ENCODE results near the gene TRAPPC14. TPM values are rescaled to one million over a fixed set of nuclear protein-coding genes. Genes with fewer than 3 reads are reported as not detected.

TRAPPC14 gene
- total RNA-seq, 1 donor from 2014 or later = 12.7 TPM

- DNase-seq (ENCODE audit: low read depth) = peak; percentile 97
Measured at GRCh38 chr7:100126931-100127865, 31.3 kb downstream of the TRAPPC14 start, which contains the start of gene MBLAC1. MBLAC1 (plus strand) TSS chr7:100126967; CDS start chr7:100127396, 429 bp downstream.

DNA sequence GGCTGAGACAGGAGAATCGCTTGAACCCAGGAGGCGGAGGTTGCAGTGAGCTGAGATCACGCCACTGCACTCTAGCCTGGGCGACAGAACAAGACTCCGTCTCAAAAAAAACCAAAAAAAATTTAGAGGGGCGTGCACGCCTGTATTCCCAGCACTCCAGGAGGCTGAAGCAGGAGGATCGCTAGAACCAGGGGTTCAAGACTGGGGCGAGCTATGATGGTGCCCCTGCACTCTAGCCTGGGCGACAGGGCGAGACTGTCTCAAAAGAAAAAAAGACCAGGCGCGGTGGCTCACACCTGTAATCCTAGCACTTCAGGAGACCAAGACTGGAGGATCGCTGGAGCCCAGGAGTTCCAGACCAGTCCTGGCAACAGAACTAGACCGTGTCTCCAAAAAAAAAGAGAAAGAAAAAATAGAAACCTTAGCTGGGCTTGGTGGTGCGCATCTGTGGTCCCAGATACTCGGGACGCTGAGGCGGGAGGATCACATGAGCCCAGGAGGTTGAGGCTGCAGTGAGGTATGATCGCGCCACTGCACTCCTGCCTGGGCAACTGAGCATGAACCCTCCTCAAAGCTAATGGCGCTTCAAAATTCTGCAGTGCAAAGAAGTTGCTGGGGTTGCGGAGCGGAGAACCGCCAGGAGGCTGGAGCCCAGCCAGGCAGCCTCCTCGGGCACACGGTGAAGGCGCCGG lies 32.1 kb downstream of the TRAPPC14 start:
- no peak for DNase-seq (ENCODE audit: low read depth)

DNA sequence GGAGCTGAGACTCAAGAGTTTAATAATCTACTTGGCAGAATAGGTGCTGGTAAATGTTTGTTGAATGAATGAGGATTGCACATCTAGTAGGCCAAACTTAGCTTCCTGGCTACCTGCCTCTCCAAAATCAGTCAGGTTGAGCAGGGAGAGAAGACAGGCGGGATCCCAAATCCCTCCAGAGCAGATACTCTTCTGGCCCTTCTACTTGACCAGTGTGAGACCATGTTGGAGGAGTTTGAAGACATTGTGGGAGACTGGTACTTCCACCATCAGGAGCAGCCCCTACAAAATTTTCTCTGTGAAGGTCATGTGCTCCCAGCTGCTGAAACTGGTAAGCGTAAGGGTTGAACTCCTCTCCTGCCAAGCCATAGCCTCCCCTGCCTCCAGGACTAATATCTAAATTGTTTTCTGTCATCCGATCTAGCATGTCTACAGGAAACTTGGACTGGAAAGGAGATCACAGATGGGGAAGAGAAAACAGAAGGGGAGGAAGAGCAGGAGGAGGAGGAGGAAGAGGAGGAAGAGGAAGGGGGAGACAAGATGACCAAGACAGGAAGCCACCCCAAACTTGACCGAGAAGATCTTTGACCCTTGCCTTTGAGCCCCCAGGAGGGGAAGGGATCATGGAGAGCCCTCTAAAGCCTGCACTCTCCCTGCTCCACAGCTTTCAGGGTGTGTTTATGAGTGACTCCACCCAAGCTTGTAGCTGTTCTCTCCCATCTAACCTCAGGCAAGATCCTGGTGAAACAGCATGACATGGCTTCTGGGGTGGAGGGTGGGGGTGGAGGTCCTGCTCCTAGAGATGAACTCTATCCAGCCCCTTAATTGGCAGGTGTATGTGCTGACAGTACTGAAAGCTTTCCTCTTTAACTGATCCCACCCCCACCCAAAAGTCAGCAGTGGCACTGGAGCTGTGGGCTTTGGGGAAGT lies 34.0 kb downstream of the TRAPPC14 start:
- no peak for DNase-seq (ENCODE audit: low read depth)

- DNase-seq (ENCODE audit: low read depth) = no peak
Measured at GRCh38 chr7:100122568-100122967, 36.0 kb downstream of the TRAPPC14 start.

- no peak for DNase-seq (ENCODE audit: low read depth)
Measured at GRCh38 chr7:100122067-100122466, 36.5 kb downstream of the TRAPPC14 start.

DNA sequence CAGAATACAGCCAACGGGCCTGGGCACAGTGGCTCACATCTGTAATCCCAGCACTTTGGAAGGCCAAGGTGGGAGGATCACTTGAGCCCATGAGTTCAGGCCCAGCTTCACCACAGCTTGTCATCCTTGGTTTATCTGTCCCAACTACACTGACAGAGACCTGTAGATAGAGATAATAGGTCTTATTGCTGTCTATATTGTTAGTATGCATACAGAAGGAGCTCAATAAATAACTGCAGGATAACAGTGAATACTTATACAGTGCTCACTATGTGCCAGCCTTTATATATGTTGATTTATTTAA lies 37.8 kb downstream of the TRAPPC14 start:
- DNase-seq (ENCODE audit: low read depth) = no peak

DNA sequence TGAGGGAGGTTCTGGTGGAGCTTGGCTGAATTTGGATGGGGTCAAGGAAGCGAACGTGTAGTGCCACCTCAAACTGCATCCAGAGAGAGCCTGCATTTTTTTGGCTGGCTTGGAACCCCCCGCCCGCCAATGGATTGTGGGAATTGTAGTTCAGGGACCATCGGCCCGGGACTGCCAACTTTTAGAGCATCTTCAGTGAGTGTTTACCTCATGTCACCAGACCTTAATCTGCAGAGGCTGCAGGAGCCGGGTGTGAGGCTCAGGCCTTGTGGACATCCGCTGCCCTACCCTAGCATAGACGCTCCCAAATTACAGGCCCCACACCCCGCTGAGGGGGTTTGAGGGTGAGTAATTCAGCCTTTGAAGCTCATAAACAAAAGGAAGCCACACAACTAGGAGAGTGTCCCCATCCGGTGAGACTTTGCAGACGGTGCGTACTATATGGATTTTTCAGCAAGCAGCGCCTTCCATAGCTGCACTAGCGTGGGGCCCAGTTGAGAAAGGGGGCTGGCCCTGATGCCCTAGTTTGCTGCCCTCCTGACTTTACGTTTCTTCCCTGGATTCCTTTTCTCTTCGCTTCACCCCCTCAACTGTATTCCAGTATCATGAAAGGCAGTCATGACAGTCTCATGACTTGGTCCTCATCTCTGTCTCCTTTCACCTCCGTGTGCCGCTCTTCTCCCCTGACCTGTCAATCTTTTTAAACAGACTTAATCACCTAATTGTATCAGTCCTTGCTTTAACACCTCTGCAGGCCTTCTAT lies 38.4 kb downstream of the TRAPPC14 start:
- DNase-seq (ENCODE audit: low read depth) = peak; percentile 80

DNA sequence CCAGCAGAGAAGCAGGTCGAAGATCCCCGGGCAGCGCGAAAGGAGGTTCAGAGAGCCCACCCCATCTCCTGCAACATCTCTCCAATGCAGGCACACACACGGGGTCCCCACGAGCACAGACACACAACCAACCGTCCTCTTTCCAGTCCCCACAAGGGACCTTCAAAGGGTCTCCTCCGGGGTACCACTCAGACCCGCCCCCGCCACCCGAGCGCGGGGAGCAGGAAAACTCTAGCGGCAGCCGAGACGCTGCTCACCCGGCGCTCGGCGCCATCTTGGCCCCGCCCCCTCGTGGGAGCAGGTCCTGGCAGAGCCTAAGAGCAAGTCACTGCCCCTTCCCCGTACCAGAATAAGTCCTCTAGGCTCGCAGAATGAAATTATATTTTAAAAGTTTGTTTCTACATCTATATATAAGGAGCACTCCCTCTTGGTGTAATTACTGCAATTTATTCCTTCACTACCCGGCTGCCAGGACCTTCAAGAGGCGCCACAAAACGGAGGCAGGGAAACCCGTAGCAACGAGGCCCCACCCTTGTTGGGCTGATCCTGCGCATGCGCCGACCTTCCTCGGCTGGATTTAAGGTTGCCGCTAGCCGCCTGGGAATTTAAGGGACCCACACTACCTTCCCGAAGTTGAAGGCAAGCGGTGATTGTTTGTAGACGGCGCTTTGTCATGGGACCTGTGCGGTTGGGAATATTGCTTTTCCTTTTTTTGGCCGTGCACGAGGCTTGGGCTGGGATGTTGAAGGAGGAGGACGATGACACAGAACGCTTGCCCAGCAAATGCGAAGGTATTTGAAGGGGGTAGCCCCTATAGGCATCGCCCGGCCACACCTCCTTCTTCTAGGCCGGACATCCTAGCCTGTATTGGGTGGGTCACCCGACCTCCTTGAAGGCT lies 39.2 kb downstream of the TRAPPC14 start, which contains the start of the genes CNPY4 and TAF6:
TSS of gene CNPY4 (plus strand) at position 563 of the 898 bp plus-strand sequence. CDS start at position 674, 111 bp downstream.
TSS of gene TAF6 (minus strand) at position 287 of the 898 bp plus-strand sequence. CDS start 5,149 bp downstream, outside the sequence.
- peak; percentile 99 for DNase-seq (ENCODE audit: low read depth)

DNA sequence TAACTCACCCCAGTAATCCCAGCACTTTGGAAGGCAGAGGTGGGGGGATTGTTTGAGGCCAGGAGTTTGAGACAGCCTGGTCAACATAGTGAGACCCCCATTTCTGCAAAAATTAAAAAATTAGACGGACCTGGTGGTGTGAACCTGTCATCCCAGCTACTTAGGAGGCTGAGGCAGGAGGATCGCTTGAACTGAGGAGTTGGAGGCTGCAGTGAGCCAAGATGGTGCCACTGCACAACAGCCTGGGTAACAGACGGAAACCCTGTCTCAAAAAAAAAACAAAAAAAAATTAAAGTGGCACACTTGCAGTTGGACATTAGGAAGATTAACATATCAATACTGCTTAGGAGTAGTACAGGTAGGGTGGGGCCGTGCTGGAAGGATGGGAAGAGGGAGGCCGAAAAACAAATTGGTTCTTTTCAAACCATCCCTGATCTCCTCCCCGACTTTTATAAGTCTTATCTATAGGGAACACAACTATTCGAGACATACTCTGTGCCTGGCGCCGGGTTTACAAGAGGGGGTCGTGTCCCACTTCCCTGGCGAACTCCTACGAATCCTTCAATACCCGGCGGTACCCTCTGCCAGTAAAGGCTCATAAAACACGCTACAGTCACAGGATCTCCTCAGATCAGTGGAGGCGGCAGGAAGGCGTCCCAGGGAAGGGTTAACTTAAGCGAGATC lies 40.0 kb downstream of the TRAPPC14 start:
- DNase-seq (ENCODE audit: low read depth) = no peak

DNA sequence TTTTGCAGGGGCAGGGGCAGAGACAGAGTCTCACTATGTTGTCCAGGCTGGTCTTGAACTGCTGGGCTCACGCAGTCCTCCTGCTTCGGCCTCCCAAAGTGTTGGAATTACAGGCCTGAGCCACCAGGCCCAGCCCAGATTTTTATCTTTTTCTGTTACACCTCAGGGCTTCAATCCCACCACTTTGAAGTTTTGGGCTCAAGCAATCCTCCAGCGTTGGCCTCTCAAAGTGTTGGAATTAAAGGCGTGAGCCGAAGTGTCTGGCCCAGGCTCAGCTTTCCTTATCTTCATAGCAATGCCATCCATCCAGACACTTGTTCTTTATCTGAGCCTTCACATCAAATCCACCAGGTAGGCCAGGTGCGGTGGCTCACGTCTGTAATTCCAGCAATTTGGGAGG lies 43.5 kb downstream of the TRAPPC14 start:
- DNase-seq (ENCODE audit: low read depth) = no peak

DNA sequence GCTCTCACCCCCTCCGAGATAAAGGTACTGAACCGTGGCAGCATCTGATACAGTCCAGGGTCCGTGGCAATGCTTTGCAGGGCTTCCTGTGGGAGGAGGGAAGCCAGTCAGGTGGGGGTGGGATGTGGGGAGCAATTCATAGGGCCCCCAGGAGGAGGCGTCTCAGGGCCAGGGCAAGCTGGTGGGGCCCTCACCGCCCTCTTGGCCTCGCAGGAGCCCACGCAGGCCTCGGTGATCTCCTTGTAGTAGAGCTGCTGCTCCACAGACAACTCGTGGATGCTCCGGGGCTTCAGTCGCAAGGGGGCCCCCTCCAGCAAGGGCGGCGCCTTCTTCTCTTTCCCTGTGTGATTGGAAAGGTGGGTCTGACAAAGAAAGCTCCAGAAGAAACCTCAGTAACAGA lies 46.6 kb downstream of the TRAPPC14 start:
- DNase-seq (ENCODE audit: low read depth) = no peak

GRCh38 chr7:100111156-100111555 lies 47.4 kb downstream of the TRAPPC14 start:
- DNase-seq (ENCODE audit: low read depth) = no peak

- DNase-seq (ENCODE audit: low read depth) = no peak
Measured at GRCh38 chr7:100109521-100110163, 48.9 kb downstream of the TRAPPC14 start.

DNA sequence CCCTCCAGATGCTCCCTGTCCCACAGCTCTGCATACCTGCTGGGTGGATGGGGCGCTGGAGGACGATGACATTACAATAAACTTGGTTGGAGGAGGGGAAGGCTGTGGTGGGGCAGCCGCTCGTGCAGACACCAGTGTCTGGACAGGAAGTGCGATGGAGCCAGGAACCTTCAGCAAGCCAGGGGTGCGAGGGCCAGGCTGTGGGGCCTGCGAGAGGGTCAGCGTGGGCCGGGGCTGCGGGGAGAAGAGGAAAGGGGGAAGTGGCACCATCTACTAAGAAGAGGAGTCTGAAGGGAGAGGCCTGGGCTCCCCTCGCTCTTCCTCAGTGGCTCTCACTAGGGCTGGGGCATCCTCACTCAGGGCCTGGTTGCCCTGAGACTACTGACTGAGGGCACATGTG lies 50.6 kb downstream of the TRAPPC14 start:
- DNase-seq (ENCODE audit: low read depth) = no peak

GRCh38 chr7:100107125-100107737 lies 51.3 kb downstream of the TRAPPC14 start:
- no peak for DNase-seq (ENCODE audit: low read depth)

- DNase-seq (ENCODE audit: low read depth) = no peak
Measured at GRCh38 chr7:100106633-100107032, 51.9 kb downstream of the TRAPPC14 start.

- DNase-seq (ENCODE audit: low read depth) = no peak
Measured at GRCh38 chr7:100105534-100105933, 53.0 kb downstream of the TRAPPC14 start.
